CD14-positive monocyte (primary cell): ENCODE measurements around the gene MED15. TPM values are rescaled to one million over a fixed set of nuclear protein-coding genes. Genes with fewer than 3 reads are reported as not detected.
"Not testable (repeated sequence)": the region's sequence is repeated elsewhere in the genome, so short reads cannot be mapped to it uniquely, and the experiment has no call there.

ENCODE experiments used
- DNase-seq, 3 donors: peaks; one replicate each; pipeline ENCODE4 v3.0.0-alpha.2; 2011 to 2022
- H2AFZ ChIP-seq: 2 replicates; pipeline ENCODE4 v1.6.0; 2012; ENCODE audit warnings: mild to moderate bottlenecking, low read depth, low read length, inconsistent platforms; ENCODE audit not compliant: insufficient read depth, poor library complexity, severe bottlenecking
- H3K27ac ChIP-seq, 2 donors: 1 replicate in 1 of 2; 2 replicates in 1 of 2; pipeline ENCODE4 v1.5.1; 2012 to 2013; ENCODE audit warnings: low read length in 2 of 2, control low read depth in 1 of 2, inconsistent platforms in 1 of 2, low read depth in 1 of 2, mild to moderate bottlenecking in 1 of 2
- H3K27me3 ChIP-seq, 2 donors: one replicate each; pipeline versions ENCODE4 v1.6.0 to v1.6.1; 2011 to 2013; ENCODE audit warnings: low read length in 2 of 2; ENCODE audit not compliant: control insufficient read depth in 2 of 2, insufficient read depth in 2 of 2
- H3K36me3 ChIP-seq, 2 donors: replicated peaks in 1 of 2; 1 replicate in 1 of 2; 2 replicates in 1 of 2; pipeline versions ENCODE4 v1.5.1 to v1.6.1; 2012 to 2013; ENCODE audit warnings: low read length in 2 of 2, control low read depth in 1 of 2, inconsistent platforms in 1 of 2, mild to moderate bottlenecking in 1 of 2; ENCODE audit not compliant: insufficient read depth in 2 of 2, control insufficient read depth in 1 of 2
- H3K4me1 ChIP-seq, 2 donors: 1 replicate in 1 of 2; 2 replicates in 1 of 2; pipeline versions ENCODE4 v1.5.1 to v1.6.1; 2012 to 2013; ENCODE audit warnings: low read length in 2 of 2, control low read depth in 1 of 2, inconsistent platforms in 1 of 2, mild to moderate bottlenecking in 1 of 2, moderate library complexity in 1 of 2; ENCODE audit not compliant: insufficient read depth in 2 of 2, control insufficient read depth in 1 of 2
- H3K4me2 ChIP-seq: replicated peaks from 2 replicates; pipeline ENCODE3; 2012; ENCODE audit warnings: low read length, moderate library complexity, mild to moderate bottlenecking; ENCODE audit not compliant: poor library complexity, severe bottlenecking; ENCODE audit errors: extremely low read depth
- H3K4me3 ChIP-seq, 3 experiments: fragments of 200-600 bp in 1 of 3; sonication (generic) in 1 of 3; replicated peaks in 1 of 3; 1 replicate in 2 of 3; 2 replicates in 1 of 3; pipeline ENCODE4 v1.5.1; 2011 to 2013; ENCODE audit warnings: low read length in 3 of 3, mild to moderate bottlenecking in 3 of 3, control low read depth in 2 of 3, low read depth in 2 of 3, inconsistent platforms in 1 of 3, moderate library complexity in 1 of 3
- H3K79me2 ChIP-seq: 2 replicates; pipeline ENCODE4 v1.6.0; 2012; ENCODE audit warnings: mild to moderate bottlenecking, control low read depth, inconsistent platforms, low read length, moderate library complexity; ENCODE audit not compliant: insufficient read depth
- H3K9ac ChIP-seq: 2 replicates; pipeline ENCODE4 v1.6.0; 2017; ENCODE audit warnings: low read length, mild to moderate bottlenecking; ENCODE audit not compliant: insufficient read depth, poor library complexity, severe bottlenecking
- H3K9me3 ChIP-seq, 2 donors: replicated peaks in 1 of 2; 1 replicate in 1 of 2; 2 replicates in 1 of 2; pipeline versions ENCODE4 v1.5.1 to v1.6.1; 2012 to 2013; ENCODE audit warnings: low read length in 2 of 2, control low read depth in 1 of 2; ENCODE audit not compliant: control insufficient read depth in 1 of 2, insufficient read depth in 1 of 2
- H4K20me1 ChIP-seq: 2 replicates; pipeline ENCODE4 v1.6.0; 2012; ENCODE audit warnings: mild to moderate bottlenecking, low read length, control low read depth, moderate library complexity; ENCODE audit not compliant: insufficient read depth
- H3K27ac Mint-ChIP-seq, 7 donors: one replicate each; pipeline ENCODE4 v1.8.0; 2020; ENCODE audit warnings: mild to moderate bottlenecking in 7 of 7, mixed read lengths in 7 of 7, moderate library complexity in 6 of 7, inconsistent platforms in 2 of 7
- H3K27me3 Mint-ChIP-seq, 3 donors: one replicate each; pipeline ENCODE4 v1.8.0; 2021 to 2022; ENCODE audit warnings: low read depth in 3 of 3, mild to moderate bottlenecking in 3 of 3, mixed read lengths in 3 of 3, moderate library complexity in 3 of 3, inconsistent platforms in 1 of 3
- H3K36me3 Mint-ChIP-seq, 2 donors: one replicate each; pipeline ENCODE4 v1.8.0; 2020; ENCODE audit warnings: mixed read lengths in 2 of 2, inconsistent platforms in 1 of 2, mild to moderate bottlenecking in 1 of 2
- H3K4me1 Mint-ChIP-seq: one replicate; pipeline ENCODE4 v1.8.0; 2020; ENCODE audit warnings: mild to moderate bottlenecking, mixed read lengths
- H3K4me3 Mint-ChIP-seq, 2 donors: one replicate each; pipeline ENCODE4 v1.8.0; 2020; ENCODE audit warnings: mild to moderate bottlenecking in 2 of 2, mixed read lengths in 2 of 2, moderate library complexity in 1 of 2
- H3K9me3 Mint-ChIP-seq, 7 donors: one replicate each; pipeline ENCODE4 v1.8.0; 2020 to 2022; ENCODE audit warnings: mixed read lengths in 7 of 7, mild to moderate bottlenecking in 6 of 7, moderate library complexity in 6 of 7, inconsistent platforms in 2 of 7
- CTCF ChIP-seq: fragments of 200-600 bp; IDR thresholded peaks from one replicate; pipeline ENCODE4 v1.8.0; 2022; ENCODE audit warnings: antibody characterized with exemption, mild to moderate bottlenecking
- WGBS: methylation state at CpG from one replicate; pipeline ENCODE4 v1.1.5; 2013; ENCODE audit warnings: missing lambda C conversion rate; ENCODE audit not compliant: insufficient coverage; 5-methylcytosine and 5-hydroxymethylcytosine counted together
- intact Hi-C, 2 donors: fragments of 100-400 bp; cut with micrococcal nuclease; formaldehyde crosslinking; loops; one replicate each; pipeline versions ENCODE4 v1.15.0 to v1.15.1; 2023
- polyA plus RNA-seq, 3 donors: library from polyadenylated mRNA; depleted of rRNA in 1 of 3; unstranded in 2 of 3; stranded (reverse) in 1 of 3; fragments of 300-500 nt in 2 of 3; fragments of >200 nt in 1 of 3; fragmentation: Illumina TruSeq in 2 of 3; gene quantifications; 1 replicate in 2 of 3; 2 replicates in 1 of 3; pipeline ENCODE4 v1.2.3, GENCODE V29; 2012 to 2021

The MED15 gene
- polyA plus RNA-seq, 3 donors: 10.0 to 126 (median 17.8) TPM

- H3K4me3 Mint-ChIP-seq: no peak overlapping the region
- no peaks in the 10 kb centered on the region for H3K27me3 ChIP-seq
- no peak overlapping the region for H3K27ac ChIP-seq
- H3K9ac ChIP-seq: no peak overlapping the region
- H3K79me2 ChIP-seq: no peaks in the 10 kb centered on the region
- WGBS: no CpG with 5 or more reads among the region's 1 CpG
- H4K20me1 ChIP-seq: no peaks in the 10 kb centered on the region
- H3K4me2 ChIP-seq: no peak overlapping the region
- H3K9me3 ChIP-seq: no peaks in the 10 kb centered on the region
- peaks cover 2 to 21% of the 10 kb centered on the region in 2 donors for H3K36me3 ChIP-seq
- H3K4me3 ChIP-seq: no peak overlapping the region
- peak overlapping the region in 1 of 7 donors; percentile 33 for H3K27ac Mint-ChIP-seq
- peaks cover 0 to 3% (median 0%) of the 10 kb centered on the region in 3 donors for H3K27me3 Mint-ChIP-seq
- peaks cover 5% of the 10 kb centered on the region for H3K4me1 Mint-ChIP-seq
- no peak for DNase-seq
- no peaks in the 10 kb centered on the region for H3K4me1 ChIP-seq
- intact Hi-C loops: no loop called here
- peaks cover 12 to 41% of the 10 kb centered on the region in 2 donors for H3K36me3 Mint-ChIP-seq
- no peaks in the 10 kb centered on the region for H3K9me3 Mint-ChIP-seq
- no peak overlapping the region for H2AFZ ChIP-seq
- TF ChIP-seq CTCF: no peak
Measured at GRCh38 chr22:20479612-20480196, 27.7 kb upstream of the MED15 start.

DNA sequence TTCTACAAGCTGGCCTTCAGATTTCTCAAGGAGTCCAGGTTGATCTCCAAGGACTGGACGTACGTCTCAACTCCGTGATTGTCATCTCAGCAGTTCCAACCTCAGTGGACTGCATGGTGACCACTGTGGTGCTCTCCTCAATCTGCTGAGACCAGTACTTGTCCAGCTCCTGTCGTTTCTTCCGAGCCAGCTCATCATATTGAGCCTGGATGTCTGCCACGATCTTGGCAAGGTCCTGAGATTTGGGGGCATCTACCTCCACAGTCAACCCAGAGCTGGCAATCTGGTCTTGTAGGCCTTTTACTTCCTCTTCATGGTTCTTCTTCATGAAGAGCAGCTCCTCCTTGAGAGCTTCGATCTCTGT lies 24.3 kb upstream of the MED15 start:
- H3K4me2 ChIP-seq, H3K4me1 ChIP-seq, H3K27me3 ChIP-seq, H3K9me3 Mint-ChIP-seq, H4K20me1 ChIP-seq, H3K4me1 Mint-ChIP-seq, H3K27ac Mint-ChIP-seq, H3K9ac ChIP-seq, H3K4me3 ChIP-seq, H3K27ac ChIP-seq, H2AFZ ChIP-seq, intact Hi-C loops, H3K4me3 Mint-ChIP-seq, DNase-seq, H3K79me2 ChIP-seq, H3K9me3 ChIP-seq, H3K27me3 Mint-ChIP-seq: not testable (repeated sequence)
- 95% methylated on average over 7 of the region's 7 CpGs for WGBS
- peaks cover 7 to 28% of the 10 kb centered on the region in 2 donors for H3K36me3 ChIP-seq
- H3K36me3 Mint-ChIP-seq: peaks cover 28 to 61% of the 10 kb centered on the region in 2 donors
